Measurements from ENCODE around the gene DLX2. TPM values are rescaled to one million over a fixed set of nuclear protein-coding genes. Genes with fewer than 3 reads are reported as not detected.

The DLX2 gene
- total and polyA plus RNA-seq, 2 of the 13 experiments (the other 11 are each of a cell fraction or from before 2014, with no cell fraction given) = 0.07 to 0.15 TPM

DNA sequence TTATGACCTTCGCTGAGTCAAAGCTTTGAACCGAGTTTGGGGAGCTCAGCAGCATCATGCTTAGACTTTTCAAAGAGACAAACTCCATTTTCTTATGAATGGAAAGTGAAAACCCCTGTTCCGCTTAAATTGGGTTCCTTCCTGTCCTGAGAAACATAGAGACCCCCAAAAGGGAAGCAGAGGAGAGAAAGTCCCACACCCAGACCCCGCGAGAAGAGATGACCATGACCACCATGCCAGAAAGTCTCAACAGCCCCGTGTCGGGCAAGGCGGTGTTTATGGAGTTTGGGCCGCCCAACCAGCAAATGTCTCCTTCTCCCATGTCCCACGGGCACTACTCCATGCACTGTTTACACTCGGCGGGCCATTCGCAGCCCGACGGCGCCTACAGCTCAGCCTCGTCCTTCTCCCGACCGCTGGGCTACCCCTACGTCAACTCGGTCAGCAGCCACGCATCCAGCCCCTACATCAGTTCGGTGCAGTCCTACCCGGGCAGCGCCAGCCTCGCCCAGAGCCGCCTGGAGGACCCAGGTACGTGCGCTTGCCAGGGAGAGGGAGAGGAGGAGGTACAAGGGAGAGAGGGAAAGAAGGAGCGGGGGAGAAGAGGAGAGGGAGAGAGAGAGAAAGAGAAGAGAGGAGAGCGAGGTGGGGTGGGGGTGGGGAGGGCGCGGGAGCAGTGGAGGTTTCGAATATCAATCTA lies 17.1 kb downstream of the DLX2 start, which contains the start of gene DLX1:
Gene DLX1 (plus strand): TSS at position 48 of the 700 bp plus-strand sequence. CDS start 171 bp downstream, at position 219.
- Histone ChIP-seq H3K4me2 (ENCODE audit: low read depth, low read length) (peak within 1 kb of the TSS; percentile 98), H3K4me1 (ENCODE audit: insufficient read depth, low read length) (peaks cover 84% of the 10 kb centered on the region), H3K79me2 (ENCODE audit: insufficient read depth, low read length) (no peaks in the 10 kb centered on the region), H3K9me3 (ENCODE audit: low read length) (no peaks in the 10 kb centered on the region), H3K4me3 (replicated peaks in 1 of 3; ENCODE audit: insufficient read depth in 1 of 3, low read depth in 2 of 3, low read length in 3 of 3) (peak within 1 kb of the TSS; percentile 60 to 82 (median 64)), H3K27me3 (ENCODE audit: control insufficient read depth in 1 of 2, insufficient read depth in 2 of 2, low read length in 2 of 2) (peaks cover 20 to 90% of the 10 kb centered on the region in 2 experiments; a peak in 4 of 5 replicates), H3K27ac (ENCODE audit: extremely low read length, insufficient read depth, low read length) (no peak within 1 kb of the TSS), H3K9ac (ENCODE audit: insufficient read depth, low read depth, low read length) (peak within 1 kb of the TSS; percentile 55), H2AFZ (ENCODE audit: low read length) (peak within 1 kb of the TSS; percentile 18), H3K36me3 (replicated peaks in 1 of 2; ENCODE audit: control insufficient read depth in 1 of 2, insufficient read depth in 2 of 2, low read length in 2 of 2) (no peaks in the 10 kb centered on the region), H4K20me1 (ENCODE audit: insufficient read depth, low read length) (peaks cover 3% of the 10 kb centered on the region; the same call in 1 of the 2 replicates)
- intact Hi-C loops (cut with micrococcal nuclease; ENCODE audit: unreplicated experiment) = loop anchor here (1.0 to 5.0 kb wide), 4 partner anchors 9 to 57 kb away; partner anchors contain the start of gene DLX2
- POLR2A ChIA-PET = interaction anchor here (0.7 to 4.9 kb wide), 6 partner anchors 10 to 398 kb away, joined by 3 to 42 read pairs (median 16); partner anchors contain the start of genes DLX2 and DYNC1I2
- in situ Hi-C loops (cut with HindIII; ENCODE audit: extremely low pct_ligation_motif_present, low pct_unique_long_range_greater_than_20kb) = no loop called here
- peak; percentile 59 for FAIRE-seq
- CTCF ChIA-PET (ENCODE audit: low intra/inter-chr PET ratio, low total read pairs) = no interaction called here
- 2% methylated on average over 34 of the region's 34 CpGs for WGBS (ENCODE audit: low lambda C conversion rate)
- DNase-seq (ENCODE audit: low spot score) = no peak
- peak; percentile 36 for ATAC-seq
- no TSS peak for BruUV-seq (replicated peaks)
- peak; percentile 48; the same call in 1 of the 2 replicates for TF ChIP-seq ZNF891 (CRISPR knock-in tag; IDR thresholded peaks at IDR 0.05)
- TF ChIP-seq ZC3H4 (CRISPR knock-in tag; IDR thresholded peaks at IDR 0.05; ENCODE audit: borderline replicate concordance) = peak; percentile 80; the same call in 1 of the 2 replicates
- no peak for TF ChIP-seq MIXL1 (CRISPR knock-in tag; IDR thresholded peaks at IDR 0.05)
- TF ChIP-seq, protein P1, sequence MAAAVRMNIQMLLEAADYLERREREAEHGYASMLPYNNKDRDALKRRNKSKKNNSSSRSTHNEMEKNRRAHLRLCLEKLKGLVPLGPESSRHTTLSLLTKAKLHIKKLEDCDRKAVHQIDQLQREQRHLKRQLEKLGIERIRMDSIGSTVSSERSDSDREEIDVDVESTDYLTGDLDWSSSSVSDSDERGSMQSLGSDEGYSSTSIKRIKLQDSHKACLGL (CRISPR knock-in tag; IDR thresholded peaks at IDR 0.05) = 0 out of 2 replicates have a peak, but pooled peaks have one; percentile 6
- peak; percentile 42; the same call in 1 of the 2 replicates for TF ChIP-seq BORCS8-MEF2B (CRISPR knock-in tag; IDR thresholded peaks at IDR 0.05)
- no peak for TF ChIP-seq ZNF432 (CRISPR knock-in tag; IDR thresholded peaks at IDR 0.05; ENCODE audit: borderline replicate concordance)
- peak; percentile 54; the same call in 1 of the 2 replicates for TF ChIP-seq ZNF292 (CRISPR knock-in tag; IDR thresholded peaks at IDR 0.05; ENCODE audit: borderline replicate concordance, low read depth)
- no peak for TF ChIP-seq JDP2 (CRISPR knock-in tag; IDR thresholded peaks at IDR 0.05; ENCODE audit: borderline replicate concordance)
- TF ChIP-seq ZFYVE20 (CRISPR knock-in tag; IDR thresholded peaks at IDR 0.05; ENCODE audit: borderline replicate concordance, low read depth) = no peak
- no peak for TF ChIP-seq SATB2 (CRISPR knock-in tag; IDR thresholded peaks at IDR 0.05)
- 0 out of 2 replicates have a peak, but pooled peaks have one; percentile 24 for TF ChIP-seq FOXO1 (CRISPR knock-in tag; IDR thresholded peaks at IDR 0.05)
- no peak for TF ChIP-seq SP140L (CRISPR knock-in tag; IDR thresholded peaks at IDR 0.05; ENCODE audit: borderline replicate concordance)
- no peak for TF ChIP-seq AKAP8 (CRISPR knock-in tag; IDR thresholded peaks at IDR 0.05)
- no peak for TF ChIP-seq FOXA1 (IDR thresholded peaks at IDR 0.05)
- TF ChIP-seq FOXA1 (CRISPR knock-in tag; IDR thresholded peaks at IDR 0.05) = peak; percentile 62
- TF ChIP-seq ETV6 (CRISPR knock-in tag; conservative IDR thresholded peaks at IDR 0.05) = 0 out of 2 replicates have a peak, but pooled peaks have one; percentile 58
- TF ChIP-seq SKIL (CRISPR knock-in tag; IDR thresholded peaks at IDR 0.05; ENCODE audit: borderline replicate concordance) = 0 out of 2 replicates have a peak, but pooled peaks have one; percentile 35
- TF ChIP-seq NFATC3 (CRISPR knock-in tag; IDR thresholded peaks at IDR 0.05) = 0 out of 2 replicates have a peak, but pooled peaks have one; percentile 25
- no peak for TF ChIP-seq ELF4 (CRISPR knock-in tag; IDR thresholded peaks at IDR 0.05; ENCODE audit: borderline replicate concordance)
- peak; percentile 52; the same call in 1 of the 2 replicates for TF ChIP-seq MTF2 (CRISPR knock-in tag; IDR thresholded peaks at IDR 0.05; ENCODE audit: borderline replicate concordance)
- 0 out of 2 replicates have a peak, but pooled peaks have one; percentile 68 for TF ChIP-seq REXO4 (CRISPR knock-in tag; IDR thresholded peaks at IDR 0.05; ENCODE audit: borderline replicate concordance)
